Activated CD4-positive, alpha-beta memory T cell treated with anti-CD3 and anti-CD28 coated beads, Interleukin-2, amount 10 ng/mL, durations not matched to agents 7 days and 5 days (primary cell): ENCODE data around the gene MITD1. TPM values are rescaled to one million over a fixed set of nuclear protein-coding genes. Genes with fewer than 3 reads are reported as not detected.

Experiments used
- CTCF ChIA-PET: fragments of 350-600 bp; sonication (Branson Sonifier 250); formaldehyde crosslinking; loops from one replicate; lab custom pipeline; 2021; ENCODE audit warnings: antibody characterized with exemption, inconsistent platforms; lab: Charles Lee
- POLR2A ChIA-PET: fragments of 350-600 bp; sonication (Branson Sonifier 250); formaldehyde crosslinking; loops from one replicate; lab custom pipeline; 2021; ENCODE audit warnings: antibody characterized with exemption; lab: Charles Lee
- DNase-seq: peaks from one replicate; pipeline ENCODE4 v3.0.0-alpha.2; 2020
- H3K27ac Mint-ChIP-seq: one replicate; pipeline ENCODE4 v1.8.0; 2021; ENCODE audit warnings: mild to moderate bottlenecking, mixed read lengths
- H3K27me3 Mint-ChIP-seq: one replicate; pipeline ENCODE4 v1.8.0; 2021; ENCODE audit warnings: mixed read lengths
- H3K36me3 Mint-ChIP-seq: one replicate; pipeline ENCODE4 v1.8.0; 2021; ENCODE audit warnings: low read depth, mixed read lengths
- H3K4me1 Mint-ChIP-seq: one replicate; pipeline ENCODE4 v1.8.0; 2021; ENCODE audit warnings: mixed read lengths
- H3K4me3 Mint-ChIP-seq: one replicate; pipeline ENCODE4 v1.8.0; 2021; ENCODE audit warnings: mild to moderate bottlenecking, mixed read lengths
- H3K9me3 Mint-ChIP-seq: one replicate; pipeline ENCODE4 v1.8.0; 2021; ENCODE audit warnings: mixed read lengths
- total RNA-seq, 2 experiments: library from RNA; stranded (reverse); gene quantifications; one replicate each; pipeline ENCODE4 v1.2.3, GENCODE V29; 2021

MITD1 gene
- total RNA-seq, 2 experiments from 2014 or later: 63.3 to 67.3 TPM

GRCh38 chr2:99183025-99183424 lies 2.2 kb upstream of the MITD1 start:
- no peak overlapping the region for H3K27ac Mint-ChIP-seq
- CTCF ChIA-PET: no interaction called here
- no peaks in the 10 kb centered on the region for H3K27me3 Mint-ChIP-seq
- no peaks in the 10 kb centered on the region for H3K9me3 Mint-ChIP-seq
- no peak for DNase-seq
- no peak overlapping the region for H3K4me3 Mint-ChIP-seq
- POLR2A ChIA-PET: interaction anchor here (3.6 kb wide), 1 partner anchor 153 kb away, joined by 36 read pairs; the partner anchor contains the start of genes EIF5B and TXNDC9
- H3K36me3 Mint-ChIP-seq: peaks cover 12% of the 10 kb centered on the region
- peaks cover 40% of the 10 kb centered on the region for H3K4me1 Mint-ChIP-seq

GRCh38 chr2:99181624-99182000 lies 754 bp upstream of the MITD1 start:
- H3K9me3 Mint-ChIP-seq: no peaks in the 10 kb centered on the region
- peaks cover 19% of the 10 kb centered on the region for H3K36me3 Mint-ChIP-seq
- no peaks in the 10 kb centered on the region for H3K27me3 Mint-ChIP-seq
- H3K4me3 Mint-ChIP-seq: peak overlapping the region; percentile 97
- DNase-seq: no peak
- H3K27ac Mint-ChIP-seq: peak overlapping the region; percentile 88
- CTCF ChIA-PET: interaction anchor here (0.8 to 2.2 kb wide), 2 partner anchors 41 to 155 kb away, joined by 3 to 19 read pairs; partner anchors contain the start of genes EIF5B and TXNDC9
- H3K4me1 Mint-ChIP-seq: peaks cover 45% of the 10 kb centered on the region
- POLR2A ChIA-PET: interaction anchor here (0.6 to 3.6 kb wide), 8 partner anchors 13 to 742 kb away, joined by 3 to 36 read pairs (median 10); partner anchors contain the start of genes C2orf15, EIF5B, LIPT1 and REV1

- Mint-ChIP-seq H3K4me3 (no peak overlapping the region), H3K27ac (no peak overlapping the region), H3K9me3 (no peaks in the 10 kb centered on the region), H3K36me3 (peaks cover 55% of the 10 kb centered on the region), H3K27me3 (no peaks in the 10 kb centered on the region), H3K4me1 (peaks cover 29% of the 10 kb centered on the region)
- DNase-seq: no peak
- CTCF ChIA-PET: interaction anchor here (0.5 kb wide), 1 partner anchor 334 kb away, joined by 3 read pairs; no protein-coding TSS in a partner anchor
- POLR2A ChIA-PET: no interaction called here
Measured at GRCh38 chr2:99171377-99172140, 9.3 kb downstream of the MITD1 start.

- H3K9me3 Mint-ChIP-seq: no peaks in the 10 kb centered on the region
- ChIA-PET POLR2A (interaction anchor here (1.0 to 2.4 kb wide), 3 partner anchors 11 to 14 kb away, joined by 4 to 15 read pairs (median 4); partner anchors contain the start of genes MITD1 and MRPL30), CTCF (interaction anchor here (0.6 to 3.3 kb wide), 4 partner anchors 9 to 321 kb away, joined by 3 to 23 read pairs (median 4); partner anchors contain the start of genes LIPT1, MITD1, MRPL30 and TSGA10)
- H3K4me1 Mint-ChIP-seq: peaks cover 24% of the 10 kb centered on the region
- H3K4me3 Mint-ChIP-seq: no peak overlapping the region
- peak overlapping the region; percentile 9 for H3K27ac Mint-ChIP-seq
- peaks cover 68% of the 10 kb centered on the region for H3K36me3 Mint-ChIP-seq
- H3K27me3 Mint-ChIP-seq: no peaks in the 10 kb centered on the region
- no peak for DNase-seq
Measured at GRCh38 chr2:99169534-99169933, 11.3 kb downstream of the MITD1 start.

- POLR2A ChIA-PET: interaction anchor here (0.7 to 1.5 kb wide), 2 partner anchors 10 to 14 kb away, joined by 3 to 6 read pairs; partner anchors contain the start of genes MITD1 and MRPL30
- H3K4me3 Mint-ChIP-seq: no peak overlapping the region
- H3K9me3 Mint-ChIP-seq: no peaks in the 10 kb centered on the region
- H3K36me3 Mint-ChIP-seq: peaks cover 60% of the 10 kb centered on the region
- H3K27me3 Mint-ChIP-seq: no peaks in the 10 kb centered on the region
- peaks cover 17% of the 10 kb centered on the region for H3K4me1 Mint-ChIP-seq
- CTCF ChIA-PET: interaction anchor here (0.7 to 1.5 kb wide), 4 partner anchors 8 to 281 kb away, joined by 4 read pairs; no protein-coding TSS in a partner anchor
- peak overlapping the region; percentile 41 for H3K27ac Mint-ChIP-seq
- no peak for DNase-seq
Measured at GRCh38 chr2:99166218-99166617, 14.6 kb downstream of the MITD1 start.

GRCh38 chr2:99159594-99159993 lies 21.3 kb downstream of the MITD1 start:
- Mint-ChIP-seq H3K27ac (no peak overlapping the region), H3K9me3 (no peaks in the 10 kb centered on the region), H3K4me1 (peaks cover 26% of the 10 kb centered on the region), H3K36me3 (peaks cover 31% of the 10 kb centered on the region), H3K27me3 (no peaks in the 10 kb centered on the region), H3K4me3 (no peak overlapping the region)
- ChIA-PET POLR2A (no interaction called here), CTCF (interaction anchor here (1.4 to 3.7 kb wide), 2 partner anchors 18 to 21 kb away, joined by 3 to 15 read pairs; partner anchors contain the start of genes C2orf15 and MITD1)
- no peak for DNase-seq

GRCh38 chr2:99158599-99158998 lies 22.3 kb downstream of the MITD1 start:
- Mint-ChIP-seq H3K27ac (no peak overlapping the region), H3K4me3 (no peak overlapping the region), H3K27me3 (no peaks in the 10 kb centered on the region), H3K4me1 (peaks cover 26% of the 10 kb centered on the region), H3K36me3 (peaks cover 24% of the 10 kb centered on the region), H3K9me3 (no peaks in the 10 kb centered on the region)
- CTCF ChIA-PET: interaction anchor here (0.7 to 4.5 kb wide), 6 partner anchors 7 to 322 kb away, joined by 3 to 23 read pairs (median 4); partner anchors contain the start of genes C2orf15 and MITD1
- POLR2A ChIA-PET: interaction anchor here (1.6 to 4.7 kb wide), 2 partner anchors 11 to 17 kb away, joined by 4 to 32 read pairs; partner anchors contain the start of gene C2orf15
- DNase-seq: no peak

GRCh38 chr2:99156891-99157290 lies 24.0 kb downstream of the MITD1 start:
- Mint-ChIP-seq H3K36me3 (peaks cover 19% of the 10 kb centered on the region), H3K27me3 (no peaks in the 10 kb centered on the region), H3K4me1 (peaks cover 26% of the 10 kb centered on the region), H3K27ac (no peak overlapping the region), H3K9me3 (no peaks in the 10 kb centered on the region), H3K4me3 (no peak overlapping the region)
- DNase-seq: no peak
- POLR2A ChIA-PET: interaction anchor here (1.3 to 4.7 kb wide), 4 partner anchors 13 to 427 kb away, joined by 3 to 32 read pairs (median 4); partner anchors contain the start of gene C2orf15
- CTCF ChIA-PET: interaction anchor here (1.5 to 4.5 kb wide), 3 partner anchors 11 to 23 kb away, joined by 5 to 23 read pairs (median 15); partner anchors contain the start of gene MITD1

- Mint-ChIP-seq H3K4me3 (no peak within 1 kb of the TSS), H3K27ac (peak within 1 kb of the TSS; percentile 72), H3K9me3 (no peaks in the 10 kb centered on the region), H3K4me1 (peaks cover 29% of the 10 kb centered on the region), H3K36me3 (peaks cover 19% of the 10 kb centered on the region), H3K27me3 (no peaks in the 10 kb centered on the region)
- ChIA-PET POLR2A (interaction anchor here (0.6 to 4.7 kb wide), 16 partner anchors 9 to 546 kb away, joined by 3 to 32 read pairs (median 4); partner anchors contain the start of genes C2orf15, COA5, MITD1 and MRPL30), CTCF (interaction anchor here (1.2 to 4.5 kb wide), 4 partner anchors 13 to 25 kb away, joined by 3 to 23 read pairs (median 8); partner anchors contain the start of gene C2orf15)
- DNase-seq: peak; percentile 93
Measured at GRCh38 chr2:99154643-99155536, 26.0 kb downstream of the MITD1 start, which contains the start of the genes LIPT1 and TSGA10. Gene LIPT1 (plus strand): TSS chr2:99154967. CDS start chr2:99161958, 6,991 bp downstream. Gene TSGA10 (minus strand): TSS chr2:99154942. CDS start chr2:99109439, 45,503 bp downstream.

- Mint-ChIP-seq H3K36me3 (peaks cover 14% of the 10 kb centered on the region), H3K4me3 (no peak overlapping the region), H3K9me3 (no peaks in the 10 kb centered on the region), H3K27me3 (no peaks in the 10 kb centered on the region), H3K27ac (peak overlapping the region; percentile 72), H3K4me1 (peaks cover 29% of the 10 kb centered on the region)
- ChIA-PET POLR2A (interaction anchor here (0.7 to 4.7 kb wide), 12 partner anchors 13 to 425 kb away, joined by 3 to 32 read pairs (median 4); partner anchors contain the start of genes C2orf15, MITD1, MRPL30 and TXNDC9), CTCF (interaction anchor here (2.3 to 4.5 kb wide), 2 partner anchors 14 to 26 kb away, joined by 7 to 23 read pairs; no protein-coding TSS in a partner anchor)
- no peak for DNase-seq
Measured at GRCh38 chr2:99153921-99154604, 26.8 kb downstream of the MITD1 start.

- H3K4me1 Mint-ChIP-seq: peaks cover 24% of the 10 kb centered on the region
- POLR2A ChIA-PET: interaction anchor here (1.2 to 2.1 kb wide), 2 partner anchors 12 to 28 kb away, joined by 3 to 5 read pairs; partner anchors contain the start of gene C2orf15
- no peaks in the 10 kb centered on the region for H3K9me3 Mint-ChIP-seq
- no peak for DNase-seq
- peaks cover 9% of the 10 kb centered on the region for H3K36me3 Mint-ChIP-seq
- H3K27ac Mint-ChIP-seq: no peak overlapping the region
- CTCF ChIA-PET: no interaction called here
- H3K27me3 Mint-ChIP-seq: no peaks in the 10 kb centered on the region
- no peak overlapping the region for H3K4me3 Mint-ChIP-seq
Measured at GRCh38 chr2:99152199-99152895, 28.5 kb downstream of the MITD1 start.
